ENCODE measurements around the gene ZNF680. TPM values are rescaled to one million over a fixed set of nuclear protein-coding genes. Genes with fewer than 3 reads are reported as not detected.

The ZNF680 gene
- total RNA-seq, 1 experiment from 2014 or later: 11.2 TPM

DNA sequence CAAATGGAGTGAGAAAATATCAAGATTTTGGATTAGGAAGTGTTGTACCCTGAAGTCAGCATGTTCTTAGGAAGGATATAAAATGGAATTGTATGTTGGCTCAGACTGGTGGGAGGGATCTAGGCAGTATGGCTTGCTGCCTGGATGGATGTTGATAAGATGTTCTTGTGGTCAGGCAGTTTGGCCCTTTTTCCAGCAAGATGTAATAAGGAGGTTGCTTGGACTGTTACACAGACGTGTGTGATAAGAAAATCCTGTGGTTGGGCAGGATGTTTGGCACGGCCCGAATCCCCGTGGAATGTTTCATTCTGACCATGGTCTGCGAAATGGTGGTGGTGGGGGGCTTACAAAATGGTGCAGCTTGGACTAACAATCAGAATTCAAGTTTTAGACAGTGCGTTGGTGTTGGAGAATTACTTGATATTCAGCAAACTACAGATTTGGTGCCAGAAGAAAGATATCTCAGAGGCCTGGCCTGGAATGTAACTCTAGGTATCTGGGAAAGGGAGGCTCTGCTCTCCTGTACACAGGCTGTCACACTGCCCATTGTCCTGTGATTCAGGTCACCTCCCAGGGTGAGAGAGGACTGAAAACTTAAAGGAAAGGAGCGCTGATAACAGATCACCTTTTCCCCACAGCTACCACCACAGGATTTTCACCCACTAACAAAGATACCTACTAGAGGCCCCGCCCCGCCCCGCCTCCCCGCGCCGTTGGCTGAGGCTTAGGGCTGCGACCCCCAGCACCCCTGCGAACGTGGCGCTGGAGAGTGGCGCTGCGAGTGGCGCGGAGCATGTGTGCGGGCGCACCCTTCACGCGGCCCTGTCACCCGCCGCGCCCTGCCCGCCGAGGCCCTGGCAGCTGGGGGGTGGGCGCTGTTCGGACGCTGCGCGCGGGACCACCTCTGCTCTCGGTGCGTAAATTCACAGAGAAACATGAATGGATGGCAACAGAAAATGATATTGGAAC lies 19.3 kb upstream of the ZNF680 start (continued):
- TF ChIP-seq, protein P1, sequence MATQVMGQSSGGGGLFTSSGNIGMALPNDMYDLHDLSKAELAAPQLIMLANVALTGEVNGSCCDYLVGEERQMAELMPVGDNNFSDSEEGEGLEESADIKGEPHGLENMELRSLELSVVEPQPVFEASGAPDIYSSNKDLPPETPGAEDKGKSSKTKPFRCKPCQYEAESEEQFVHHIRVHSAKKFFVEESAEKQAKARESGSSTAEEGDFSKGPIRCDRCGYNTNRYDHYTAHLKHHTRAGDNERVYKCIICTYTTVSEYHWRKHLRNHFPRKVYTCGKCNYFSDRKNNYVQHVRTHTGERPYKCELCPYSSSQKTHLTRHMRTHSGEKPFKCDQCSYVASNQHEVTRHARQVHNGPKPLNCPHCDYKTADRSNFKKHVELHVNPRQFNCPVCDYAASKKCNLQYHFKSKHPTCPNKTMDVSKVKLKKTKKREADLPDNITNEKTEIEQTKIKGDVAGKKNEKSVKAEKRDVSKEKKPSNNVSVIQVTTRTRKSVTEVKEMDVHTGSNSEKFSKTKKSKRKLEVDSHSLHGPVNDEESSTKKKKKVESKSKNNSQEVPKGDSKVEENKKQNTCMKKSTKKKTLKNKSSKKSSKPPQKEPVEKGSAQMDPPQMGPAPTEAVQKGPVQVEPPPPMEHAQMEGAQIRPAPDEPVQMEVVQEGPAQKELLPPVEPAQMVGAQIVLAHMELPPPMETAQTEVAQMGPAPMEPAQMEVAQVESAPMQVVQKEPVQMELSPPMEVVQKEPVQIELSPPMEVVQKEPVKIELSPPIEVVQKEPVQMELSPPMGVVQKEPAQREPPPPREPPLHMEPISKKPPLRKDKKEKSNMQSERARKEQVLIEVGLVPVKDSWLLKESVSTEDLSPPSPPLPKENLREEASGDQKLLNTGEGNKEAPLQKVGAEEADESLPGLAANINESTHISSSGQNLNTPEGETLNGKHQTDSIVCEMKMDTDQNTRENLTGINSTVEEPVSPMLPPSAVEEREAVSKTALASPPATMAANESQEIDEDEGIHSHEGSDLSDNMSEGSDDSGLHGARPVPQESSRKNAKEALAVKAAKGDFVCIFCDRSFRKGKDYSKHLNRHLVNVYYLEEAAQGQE (IDR thresholded peaks at IDR 0.05; ENCODE audit: low read depth): no peak
- TF ChIP-seq RAD21 (IDR thresholded peaks at IDR 0.05; ENCODE audit: low read depth): no peak

DNA sequence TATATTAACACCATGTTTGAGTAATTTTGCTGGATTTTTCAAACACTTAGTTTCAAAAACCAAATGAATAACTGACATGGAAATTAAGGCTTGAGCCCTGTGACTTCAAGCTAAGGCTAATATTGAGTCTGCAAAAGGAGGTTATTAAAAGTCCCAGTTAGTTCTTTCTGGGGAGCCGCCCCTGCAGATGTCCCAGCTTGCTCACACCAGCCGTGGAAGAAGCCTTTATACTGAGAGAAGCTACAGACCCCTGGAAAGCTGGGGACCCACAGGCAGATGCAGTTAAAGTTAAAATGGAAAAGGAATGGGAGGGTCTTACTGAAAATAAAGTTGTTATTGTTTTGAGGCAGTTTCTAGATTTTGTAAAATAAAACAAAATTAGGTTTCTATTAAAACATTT lies 18.5 kb upstream of the ZNF680 start:
- intact Hi-C loops (cut with micrococcal nuclease): no loop called here
- ATAC-seq (no peak), DNase-seq (ENCODE audit: low read depth, low spot score) (no peak)
- Histone ChIP-seq H3K27ac (ENCODE audit: low read depth, low read length) (no peak overlapping the region), H3K4me1 (ENCODE audit: control insufficient read depth in 1 of 2, insufficient read depth in 2 of 2, low read length in 2 of 2) (no peaks in the 10 kb centered on the region), H3K79me2 (ENCODE audit: insufficient read depth, low read length) (no peaks in the 10 kb centered on the region), H3K9me2 (ENCODE audit: insufficient read depth) (no peaks in the 10 kb centered on the region), H3K36me3 (ENCODE audit: control insufficient read depth in 1 of 2, insufficient read depth in 2 of 2, low read length in 2 of 2) (no peaks in the 10 kb centered on the region), H3K9me3 (ENCODE audit: control insufficient read depth in 1 of 2, insufficient read depth in 1 of 2, low read depth in 1 of 2, low read length in 2 of 2) (no peaks in the 10 kb centered on the region), H3K4me3 (replicated peaks in 1 of 2; ENCODE audit: low read depth in 1 of 2, low read length in 2 of 2) (no peak overlapping the region), H3K27me3 (ENCODE audit: insufficient read depth, low read length) (no peaks in the 10 kb centered on the region), H3K4me2 (ENCODE audit: low read length) (no peak overlapping the region), H3K9ac (ENCODE audit: low read length) (no peak overlapping the region), H2AFZ (ENCODE audit: low read depth, low read length, poor library complexity, severe bottlenecking) (no peak overlapping the region), H4K20me1 (ENCODE audit: insufficient read depth) (no peaks in the 10 kb centered on the region)
- CTCF ChIA-PET: no interaction called here
- RAD21 ChIA-PET (ENCODE audit: low non-redundant PET in 1 of 2, low total read pairs in 2 of 2, uncharacterized antibody in 2 of 2, unreplicated experiment in 2 of 2): no interaction called here
- no TSS peak for BruUV-seq (replicated peaks)
- POLR2A ChIA-PET: interaction anchor here (0.7 kb wide), 1 partner anchor 177 kb away, joined by 3 read pairs; no protein-coding TSS in a partner anchor
- TF ChIP-seq TCF7L2 (IDR thresholded peaks at IDR 0.05; ENCODE audit: borderline replicate concordance, extremely low read depth, insufficient read depth, insufficient read length) (no peak), ZNF274 (IDR thresholded peaks at IDR 0.05; ENCODE audit: low read depth, low read length) (no peak), RAD21 (IDR thresholded peaks at IDR 0.05; ENCODE audit: low read depth) (no peak), EZH2phosphoT487 (IDR thresholded peaks at IDR 0.05; ENCODE audit: borderline replicate concordance) (no peak), CEBPB (IDR thresholded peaks at IDR 0.05; ENCODE audit: low read depth) (no peak), POLR2A (IDR thresholded peaks at IDR 0.05; ENCODE audit: borderline replicate concordance, extremely low read depth, insufficient read depth, insufficient read length) (no peak), FOSL1 (IDR thresholded peaks at IDR 0.05; ENCODE audit: low read depth) (no peak), EZH2 (IDR thresholded peaks at IDR 0.05) (no peak), EGR1 (IDR thresholded peaks at IDR 0.05; ENCODE audit: low read depth) (no peak), JUND (IDR thresholded peaks at IDR 0.05) (no peak), POLR2AphosphoS5 (IDR thresholded peaks at IDR 0.05; ENCODE audit: low read depth, low read length) (no peak)
- TF ChIP-seq, protein P2, sequence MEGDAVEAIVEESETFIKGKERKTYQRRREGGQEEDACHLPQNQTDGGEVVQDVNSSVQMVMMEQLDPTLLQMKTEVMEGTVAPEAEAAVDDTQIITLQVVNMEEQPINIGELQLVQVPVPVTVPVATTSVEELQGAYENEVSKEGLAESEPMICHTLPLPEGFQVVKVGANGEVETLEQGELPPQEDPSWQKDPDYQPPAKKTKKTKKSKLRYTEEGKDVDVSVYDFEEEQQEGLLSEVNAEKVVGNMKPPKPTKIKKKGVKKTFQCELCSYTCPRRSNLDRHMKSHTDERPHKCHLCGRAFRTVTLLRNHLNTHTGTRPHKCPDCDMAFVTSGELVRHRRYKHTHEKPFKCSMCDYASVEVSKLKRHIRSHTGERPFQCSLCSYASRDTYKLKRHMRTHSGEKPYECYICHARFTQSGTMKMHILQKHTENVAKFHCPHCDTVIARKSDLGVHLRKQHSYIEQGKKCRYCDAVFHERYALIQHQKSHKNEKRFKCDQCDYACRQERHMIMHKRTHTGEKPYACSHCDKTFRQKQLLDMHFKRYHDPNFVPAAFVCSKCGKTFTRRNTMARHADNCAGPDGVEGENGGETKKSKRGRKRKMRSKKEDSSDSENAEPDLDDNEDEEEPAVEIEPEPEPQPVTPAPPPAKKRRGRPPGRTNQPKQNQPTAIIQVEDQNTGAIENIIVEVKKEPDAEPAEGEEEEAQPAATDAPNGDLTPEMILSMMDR (IDR thresholded peaks at IDR 0.05 in 2 of 3, conservative IDR thresholded peaks at IDR 0.05 in 1 of 3; ENCODE audit: borderline replicate concordance in 1 of 3, insufficient read depth in 1 of 3, low read depth in 2 of 3, low read length in 2 of 3): no peak
- TF ChIP-seq, protein P1 (IDR thresholded peaks at IDR 0.05; ENCODE audit: low read depth): no peak
- TF ChIP-seq, protein P3, sequence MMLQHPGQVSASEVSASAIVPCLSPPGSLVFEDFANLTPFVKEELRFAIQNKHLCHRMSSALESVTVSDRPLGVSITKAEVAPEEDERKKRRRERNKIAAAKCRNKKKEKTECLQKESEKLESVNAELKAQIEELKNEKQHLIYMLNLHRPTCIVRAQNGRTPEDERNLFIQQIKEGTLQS (IDR thresholded peaks at IDR 0.05): no peak

Data from HCT116 (cell line).